Measurements from ENCODE around the gene NVL. TPM values are rescaled to one million over a fixed set of nuclear protein-coding genes. Genes with fewer than 3 reads are reported as not detected.

The NVL gene
- total RNA-seq, 2 donors from 2014 or later: 36.2 to 64.3 TPM

GRCh38 chr1:224199679-224200078, 130.3 kb downstream of the NVL start:
- DNase-seq (ENCODE audit: low spot score): no peak
- no peak overlapping the region for H3K4me3 Mint-ChIP-seq
- H3K36me3 Mint-ChIP-seq: no peaks in the 10 kb centered on the region
- no peak overlapping the region for H3K27ac Mint-ChIP-seq
- no peaks in the 10 kb centered on the region for H3K9me3 Mint-ChIP-seq
- no peak for ATAC-seq
- peaks cover 2 to 8% of the 10 kb centered on the region in 2 donors for H3K4me1 Mint-ChIP-seq (ENCODE audit: low read depth in 2 of 2)
- no peaks in the 10 kb centered on the region for H3K27me3 Mint-ChIP-seq

- no peak overlapping the region for H3K4me3 Mint-ChIP-seq
- no peak for ATAC-seq
- H3K36me3 Mint-ChIP-seq: peaks cover 4% of the 10 kb centered on the region
- H3K9me3 Mint-ChIP-seq: no peaks in the 10 kb centered on the region
- no peak overlapping the region for H3K27ac Mint-ChIP-seq
- DNase-seq (ENCODE audit: low spot score): no peak
- H3K27me3 Mint-ChIP-seq: no peaks in the 10 kb centered on the region
- peaks cover 0 to 4% of the 10 kb centered on the region in 2 donors for H3K4me1 Mint-ChIP-seq (ENCODE audit: low read depth in 2 of 2)
These were observed 131.4 kb downstream of the NVL start for GRCh38 chr1:224198572-224198971.

- Mint-ChIP-seq H3K27me3 (no peaks in the 10 kb centered on the region), H3K9me3 (no peaks in the 10 kb centered on the region), H3K27ac (no peak overlapping the region), H3K4me1 (ENCODE audit: low read depth in 2 of 2) (peaks cover 4% of the 10 kb centered on the region in 2 donors), H3K36me3 (peaks cover 9% of the 10 kb centered on the region), H3K4me3 (no peak overlapping the region)
- ATAC-seq: no peak
- DNase-seq (ENCODE audit: low spot score): no peak
These were observed 133.0 kb downstream of the NVL start for GRCh38 chr1:224196813-224197600.

GRCh38 chr1:224193319-224193966, 136.5 kb downstream of the NVL start:
- Mint-ChIP-seq H3K27ac (no peak overlapping the region), H3K4me1 (ENCODE audit: low read depth in 2 of 2) (peaks cover 8 to 15% of the 10 kb centered on the region in 2 donors), H3K27me3 (no peaks in the 10 kb centered on the region), H3K4me3 (no peak overlapping the region), H3K9me3 (no peaks in the 10 kb centered on the region), H3K36me3 (peaks cover 9% of the 10 kb centered on the region)
- ATAC-seq (no peak), DNase-seq (ENCODE audit: low spot score) (no peak)

DNA sequence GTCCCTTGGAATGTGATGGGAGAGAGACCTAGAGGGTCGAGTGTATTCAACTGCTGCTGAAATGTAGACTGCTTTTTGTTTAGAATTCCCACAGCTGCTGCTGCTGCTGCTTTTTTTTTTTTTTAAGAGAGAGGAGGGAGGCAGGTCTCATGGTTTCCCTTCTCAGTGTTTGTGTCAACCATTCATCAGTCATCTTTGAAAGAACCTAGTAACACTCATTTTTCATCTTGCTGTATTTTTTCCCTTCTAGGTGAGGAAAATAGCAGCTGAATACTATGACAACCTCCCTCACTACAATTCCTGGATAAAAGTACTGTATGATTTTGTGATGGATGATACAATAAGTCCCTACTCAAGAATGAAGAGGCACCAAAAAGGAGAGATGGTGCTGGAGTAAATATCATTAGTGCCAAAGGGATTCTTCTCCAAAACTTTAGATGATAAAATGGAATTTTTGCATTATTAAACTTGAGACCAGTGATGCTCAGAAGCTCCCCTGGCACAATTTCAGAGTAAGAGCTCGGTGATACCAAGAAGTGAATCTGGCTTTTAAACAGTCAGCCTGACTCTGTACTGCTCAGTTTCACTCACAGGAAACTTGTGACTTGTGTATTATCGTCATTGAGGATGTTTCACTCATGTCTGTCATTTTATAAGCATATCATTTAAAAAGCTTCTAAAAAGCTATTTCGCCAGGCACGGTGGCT, 137.7 kb downstream of the NVL start:
- Mint-ChIP-seq H3K4me1 (ENCODE audit: low read depth in 2 of 2) (peaks cover 13 to 18% of the 10 kb centered on the region in 2 donors), H3K36me3 (peaks cover 9% of the 10 kb centered on the region), H3K4me3 (peak overlapping the region; percentile 39), H3K27ac (peak overlapping the region; percentile 23 to 70), H3K27me3 (no peaks in the 10 kb centered on the region), H3K9me3 (no peaks in the 10 kb centered on the region)
- DNase-seq (ENCODE audit: low spot score): no peak
- ATAC-seq: peak in 1 of 2 donors; percentile 90

GRCh38 chr1:224189561-224189960, 140.4 kb downstream of the NVL start:
- peaks cover 22 to 29% of the 10 kb centered on the region in 2 donors for H3K4me1 Mint-ChIP-seq (ENCODE audit: low read depth in 2 of 2)
- H3K36me3 Mint-ChIP-seq: peaks cover 15% of the 10 kb centered on the region
- H3K9me3 Mint-ChIP-seq: no peaks in the 10 kb centered on the region
- no peak overlapping the region for H3K4me3 Mint-ChIP-seq
- ATAC-seq (no peak), DNase-seq (ENCODE audit: low spot score) (no peak)
- peak overlapping the region in 1 of 2 donors; percentile 39 for H3K27ac Mint-ChIP-seq
- no peaks in the 10 kb centered on the region for H3K27me3 Mint-ChIP-seq

DNA sequence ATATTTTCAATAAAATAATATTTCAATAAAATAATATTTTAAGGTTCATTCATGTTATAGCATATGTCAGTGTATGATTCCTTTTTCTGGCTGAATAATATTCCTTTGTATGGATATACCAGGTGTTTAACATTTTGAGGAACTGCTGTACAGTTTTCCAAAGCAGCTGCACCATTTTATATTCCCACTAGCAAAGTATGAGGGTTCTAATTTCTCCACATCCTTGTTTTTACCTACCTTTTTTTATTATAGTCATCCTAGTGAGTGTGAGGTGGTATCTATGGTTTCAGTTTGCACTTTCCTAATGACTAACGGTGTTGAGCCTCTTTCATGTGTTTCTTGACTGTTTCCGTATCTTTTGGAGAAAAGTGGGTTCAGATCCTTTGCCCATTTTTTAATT, 141.7 kb downstream of the NVL start:
- ATAC-seq (peak; percentile 41 to 52), DNase-seq (ENCODE audit: low spot score) (no peak)
- Mint-ChIP-seq H3K27ac (peak overlapping the region; percentile 63 to 76), H3K4me1 (ENCODE audit: low read depth in 2 of 2) (peaks cover 26 to 34% of the 10 kb centered on the region in 2 donors), H3K9me3 (no peaks in the 10 kb centered on the region), H3K4me3 (peak overlapping the region; percentile 66), H3K27me3 (no peaks in the 10 kb centered on the region), H3K36me3 (peaks cover 13% of the 10 kb centered on the region)

DNA sequence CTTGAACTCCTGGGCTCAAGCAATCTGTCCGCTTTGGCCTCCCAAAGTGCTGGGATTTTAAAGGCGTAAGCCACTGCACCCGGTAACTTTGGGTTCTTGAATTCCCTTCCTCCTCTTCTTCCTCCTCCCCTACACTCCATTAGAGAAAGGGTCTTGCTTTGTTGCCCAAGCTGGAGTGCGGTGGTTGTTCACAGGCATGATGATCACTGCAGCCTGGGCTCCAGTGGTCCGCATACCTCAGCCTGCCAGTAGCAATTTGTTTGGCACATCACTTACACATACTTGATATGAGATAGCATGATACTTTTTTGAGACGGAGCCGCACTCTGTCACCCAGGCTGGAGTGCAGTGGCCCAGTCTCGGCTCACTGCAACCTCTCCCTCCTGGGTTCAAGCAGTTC, 144.8 kb downstream of the NVL start:
- Mint-ChIP-seq H3K9me3 (no peaks in the 10 kb centered on the region), H3K27me3 (no peaks in the 10 kb centered on the region), H3K36me3 (peaks cover 11% of the 10 kb centered on the region), H3K4me3 (peak overlapping the region; percentile 95), H3K27ac (peak overlapping the region; percentile 81 to 91), H3K4me1 (ENCODE audit: low read depth in 2 of 2) (peaks cover 39 to 43% of the 10 kb centered on the region in 2 donors)
- DNase-seq (ENCODE audit: low spot score): no peak
- no peak for ATAC-seq

DNA sequence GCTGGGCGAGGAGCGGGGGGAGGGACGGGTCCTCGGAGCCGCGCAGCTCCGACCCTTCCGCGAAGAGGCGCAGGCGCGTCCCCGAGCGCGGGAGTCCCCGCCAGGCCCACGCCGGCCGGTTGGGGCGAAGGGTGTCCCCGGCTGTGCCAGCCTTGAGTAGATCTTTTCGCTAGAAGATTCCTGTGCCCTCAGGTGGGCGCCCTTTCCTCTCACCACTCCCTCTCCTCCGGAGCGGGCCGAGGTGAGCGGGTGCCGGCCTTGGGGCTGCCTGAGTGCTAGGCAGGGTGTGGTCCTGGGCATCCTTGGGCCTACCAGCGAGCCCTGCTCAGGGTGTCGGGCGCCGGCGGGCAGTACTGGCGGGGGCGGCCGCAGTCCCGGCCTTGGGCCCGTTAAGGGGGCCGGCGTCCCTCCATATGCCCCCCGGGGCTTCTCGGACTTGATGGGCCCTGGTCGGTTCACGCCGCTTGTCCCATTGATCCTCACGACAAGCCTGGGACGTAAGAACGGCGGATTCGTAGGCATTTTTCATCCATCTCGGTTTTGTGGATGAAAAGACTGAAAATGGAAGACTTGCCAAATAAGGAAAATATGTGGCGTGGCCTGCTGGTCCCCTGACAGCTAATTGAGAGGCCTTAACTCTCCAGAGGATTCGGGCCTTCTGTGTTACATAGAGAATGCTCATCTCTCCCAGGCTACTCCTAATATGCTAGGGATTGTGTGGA, 146.2 kb downstream of the NVL start:
- Mint-ChIP-seq H3K9me3 (no peaks in the 10 kb centered on the region), H3K27ac (peak overlapping the region; percentile 81 to 91), H3K27me3 (no peaks in the 10 kb centered on the region), H3K4me1 (ENCODE audit: low read depth in 2 of 2) (peaks cover 36 to 37% of the 10 kb centered on the region in 2 donors), H3K4me3 (peak overlapping the region; percentile 95), H3K36me3 (peaks cover 11% of the 10 kb centered on the region)
- ATAC-seq: peak; percentile 80 to 84
- peak; percentile 81 for DNase-seq (ENCODE audit: low spot score)

GRCh38 chr1:224182866-224183590, 146.9 kb downstream of the NVL start, which contains the start of gene DEGS1:
Gene DEGS1 (plus strand): TSS chr1:224183240. CDS start chr1:224183337, 97 bp downstream.
- peak; percentile 92 to 94 for ATAC-seq
- H3K4me1 Mint-ChIP-seq (ENCODE audit: low read depth in 2 of 2): peaks cover 30 to 32% of the 10 kb centered on the region in 2 donors
- H3K4me3 Mint-ChIP-seq: peak within 1 kb of the TSS; percentile 95

GRCh38 chr1:224182057-224182865, 147.7 kb downstream of the NVL start:
- ATAC-seq: peak; percentile 25 to 43
- Mint-ChIP-seq H3K36me3 (peaks cover 11% of the 10 kb centered on the region), H3K27me3 (no peaks in the 10 kb centered on the region), H3K9me3 (no peaks in the 10 kb centered on the region), H3K4me1 (ENCODE audit: low read depth in 2 of 2) (peaks cover 30% of the 10 kb centered on the region in 2 donors), H3K27ac (peak overlapping the region; percentile 91 to 94), H3K4me3 (peak overlapping the region; percentile 83)
- DNase-seq (ENCODE audit: low spot score): no peak

More at GRCh38 chr1:224182866-224183590, 146.9 kb downstream of the NVL start, which contains the start of gene DEGS1:
- peak; percentile 86 for DNase-seq (ENCODE audit: low spot score)
- Mint-ChIP-seq H3K9me3 (no peaks in the 10 kb centered on the region), H3K27me3 (no peaks in the 10 kb centered on the region), H3K36me3 (peaks cover 11% of the 10 kb centered on the region), H3K27ac (peak within 1 kb of the TSS; percentile 91 to 94)

- H3K27ac Mint-ChIP-seq: peak overlapping the region; percentile 91 to 94
- DNase-seq (ENCODE audit: low spot score) (no peak), ATAC-seq (no peak)
- peaks cover 11% of the 10 kb centered on the region for H3K36me3 Mint-ChIP-seq
- H3K27me3 Mint-ChIP-seq: no peaks in the 10 kb centered on the region
- no peaks in the 10 kb centered on the region for H3K9me3 Mint-ChIP-seq
- H3K4me1 Mint-ChIP-seq (ENCODE audit: low read depth in 2 of 2): peaks cover 30% of the 10 kb centered on the region in 2 donors
- H3K4me3 Mint-ChIP-seq: no peak overlapping the region
These were observed 148.5 kb downstream of the NVL start for GRCh38 chr1:224181453-224181810.
